OCI-LY3 (cell line): ENCODE results near the gene ARHGAP15.

ENCODE experiments used
- EZH2phosphoT487 ChIP-seq: fragments of 200-600 bp; shearing (Covaris generic); IDR thresholded peaks from 2 replicates; pipeline ENCODE4 v1.6.1; 2018; ENCODE audit warnings: antibody characterized with exemption, mixed run types, low read depth
- TF ChIP-seq, protein P1 (sequence below): fragments of 200-600, 300-600 bp; sonication (generic); IDR thresholded peaks from 2 replicates; pipeline ENCODE4 v1.5.1; 2014; ENCODE audit warnings: antibody characterized with exemption, low read length, low read depth

DNA sequence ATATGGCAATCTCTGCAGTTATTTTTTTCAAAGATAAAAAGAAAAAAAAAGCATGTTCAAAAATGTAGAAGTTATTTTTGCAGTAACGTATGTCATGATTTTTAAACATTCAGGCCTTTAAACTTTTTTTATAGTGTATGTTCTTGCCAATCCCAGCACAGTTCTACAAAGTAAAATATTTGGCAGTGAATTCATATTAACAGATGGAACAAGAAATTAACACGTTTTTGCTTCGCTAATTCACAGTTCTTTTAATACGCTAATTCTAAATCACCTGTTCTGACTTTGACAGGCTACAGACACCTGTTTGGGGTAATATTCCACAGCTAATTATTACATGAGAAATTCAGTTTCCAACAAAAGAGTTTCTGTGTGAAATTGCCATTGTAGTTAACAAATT lies 183.2 kb downstream of the ARHGAP15 start:
- TF ChIP-seq, protein P1, sequence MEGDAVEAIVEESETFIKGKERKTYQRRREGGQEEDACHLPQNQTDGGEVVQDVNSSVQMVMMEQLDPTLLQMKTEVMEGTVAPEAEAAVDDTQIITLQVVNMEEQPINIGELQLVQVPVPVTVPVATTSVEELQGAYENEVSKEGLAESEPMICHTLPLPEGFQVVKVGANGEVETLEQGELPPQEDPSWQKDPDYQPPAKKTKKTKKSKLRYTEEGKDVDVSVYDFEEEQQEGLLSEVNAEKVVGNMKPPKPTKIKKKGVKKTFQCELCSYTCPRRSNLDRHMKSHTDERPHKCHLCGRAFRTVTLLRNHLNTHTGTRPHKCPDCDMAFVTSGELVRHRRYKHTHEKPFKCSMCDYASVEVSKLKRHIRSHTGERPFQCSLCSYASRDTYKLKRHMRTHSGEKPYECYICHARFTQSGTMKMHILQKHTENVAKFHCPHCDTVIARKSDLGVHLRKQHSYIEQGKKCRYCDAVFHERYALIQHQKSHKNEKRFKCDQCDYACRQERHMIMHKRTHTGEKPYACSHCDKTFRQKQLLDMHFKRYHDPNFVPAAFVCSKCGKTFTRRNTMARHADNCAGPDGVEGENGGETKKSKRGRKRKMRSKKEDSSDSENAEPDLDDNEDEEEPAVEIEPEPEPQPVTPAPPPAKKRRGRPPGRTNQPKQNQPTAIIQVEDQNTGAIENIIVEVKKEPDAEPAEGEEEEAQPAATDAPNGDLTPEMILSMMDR = no peak
- no peak for TF ChIP-seq EZH2phosphoT487
